ENCODE data around the gene TNFRSF21. TPM values are rescaled to one million over a fixed set of nuclear protein-coding genes. Genes with fewer than 3 reads are reported as not detected.
"Not testable (repeated sequence)": the region's sequence is repeated elsewhere in the genome, so short reads cannot be mapped to it uniquely, and the experiment has no call there.

The TNFRSF21 gene
- total RNA-seq, 2 donors from 2014 or later: 7.3 to 15.3 TPM

- DNase-seq (ENCODE audit: low spot score): no peak
- no peaks in the 10 kb centered on the region for H3K9me3 ChIP-seq
- no peak for ATAC-seq (ENCODE audit: insufficient number of reproducible peaks, low FRiP score, low read depth)
- TF ChIP-seq CTCF (IDR thresholded peaks at IDR 0.05): no peak
- no peaks in the 10 kb centered on the region for H3K4me1 ChIP-seq (ENCODE audit: control insufficient read depth in 1 of 2, low read depth in 2 of 2)
- no peak overlapping the region for H3K4me3 ChIP-seq
- no peaks in the 10 kb centered on the region for H3K36me3 ChIP-seq
- H3K27me3 ChIP-seq (replicated peaks; ENCODE audit: insufficient read depth): no peaks in the 10 kb centered on the region
- H3K27ac ChIP-seq: no peak overlapping the region
Observed at GRCh38 chr6:47234266-47234933, 75.3 kb downstream of the TNFRSF21 start.

GRCh38 chr6:47231151-47231550 is 78.6 kb downstream of the TNFRSF21 start:
- Histone ChIP-seq H3K9me3 (no peaks in the 10 kb centered on the region), H3K27ac (no peak overlapping the region), H3K36me3 (no peaks in the 10 kb centered on the region), H3K4me3 (no peak overlapping the region), H3K27me3 (replicated peaks; ENCODE audit: insufficient read depth) (no peaks in the 10 kb centered on the region), H3K4me1 (ENCODE audit: control insufficient read depth in 1 of 2, low read depth in 2 of 2) (no peaks in the 10 kb centered on the region)
- no peak for TF ChIP-seq CTCF (IDR thresholded peaks at IDR 0.05)
- DNase-seq (ENCODE audit: low spot score): no peak
- no peak for ATAC-seq (ENCODE audit: insufficient number of reproducible peaks, low FRiP score, low read depth)

DNA sequence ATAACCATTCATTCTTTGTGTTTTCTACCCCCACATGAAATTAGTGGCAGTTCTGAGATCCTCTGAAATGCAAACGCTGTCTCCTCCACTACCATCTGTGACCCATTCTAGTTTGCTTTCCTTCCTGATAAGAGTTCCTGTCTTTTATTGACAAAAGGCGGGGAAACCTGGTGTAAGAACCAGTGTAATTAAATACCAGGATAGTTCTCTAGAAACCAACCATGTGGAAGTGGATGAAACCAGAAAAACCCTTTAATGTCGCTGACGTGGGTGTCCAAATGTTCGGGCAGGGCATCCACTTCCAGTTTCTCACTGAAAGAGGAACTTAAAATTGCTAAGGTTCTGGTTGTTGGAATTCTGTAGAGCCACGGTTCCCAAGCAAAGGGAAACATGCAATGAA is 79.1 kb downstream of the TNFRSF21 start:
- Histone ChIP-seq H3K36me3 (no peaks in the 10 kb centered on the region), H3K27me3 (replicated peaks; ENCODE audit: insufficient read depth) (no peaks in the 10 kb centered on the region), H3K9me3 (no peaks in the 10 kb centered on the region), H3K4me3 (no peak overlapping the region), H3K27ac (no peak overlapping the region), H3K4me1 (ENCODE audit: control insufficient read depth in 1 of 2, low read depth in 2 of 2) (no peaks in the 10 kb centered on the region)
- no peak for TF ChIP-seq CTCF (IDR thresholded peaks at IDR 0.05)
- DNase-seq (ENCODE audit: low spot score) (no peak), ATAC-seq (ENCODE audit: insufficient number of reproducible peaks, low FRiP score, low read depth) (no peak)

DNA sequence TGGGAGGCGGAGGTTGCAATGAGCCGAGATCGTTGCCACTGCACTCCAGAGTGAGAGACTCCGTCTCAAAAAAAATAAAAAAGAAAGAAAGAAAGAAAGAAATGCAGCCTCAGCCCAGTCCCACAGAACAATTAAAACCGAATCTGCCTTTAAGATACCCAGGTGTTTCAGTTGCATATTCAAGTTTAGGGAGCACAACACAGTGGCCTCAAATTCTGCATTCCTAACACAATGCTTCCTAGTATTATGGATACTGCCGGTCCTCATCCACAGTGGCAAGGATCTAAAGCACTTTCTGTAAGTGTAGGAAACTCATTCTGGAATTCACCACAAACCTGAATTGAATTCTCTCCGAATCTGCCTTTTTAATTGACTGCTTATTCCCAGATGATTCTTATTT is 80.5 kb downstream of the TNFRSF21 start:
- Histone ChIP-seq H3K4me3 (no peak overlapping the region), H3K36me3 (no peaks in the 10 kb centered on the region), H3K4me1 (ENCODE audit: control insufficient read depth in 1 of 2, low read depth in 2 of 2) (no peaks in the 10 kb centered on the region), H3K27ac (no peak overlapping the region), H3K27me3 (replicated peaks; ENCODE audit: insufficient read depth) (no peaks in the 10 kb centered on the region), H3K9me3 (no peaks in the 10 kb centered on the region)
- DNase-seq (ENCODE audit: low spot score) (no peak), ATAC-seq (ENCODE audit: insufficient number of reproducible peaks, low FRiP score, low read depth) (no peak)
- no peak for TF ChIP-seq CTCF (IDR thresholded peaks at IDR 0.05)

DNA sequence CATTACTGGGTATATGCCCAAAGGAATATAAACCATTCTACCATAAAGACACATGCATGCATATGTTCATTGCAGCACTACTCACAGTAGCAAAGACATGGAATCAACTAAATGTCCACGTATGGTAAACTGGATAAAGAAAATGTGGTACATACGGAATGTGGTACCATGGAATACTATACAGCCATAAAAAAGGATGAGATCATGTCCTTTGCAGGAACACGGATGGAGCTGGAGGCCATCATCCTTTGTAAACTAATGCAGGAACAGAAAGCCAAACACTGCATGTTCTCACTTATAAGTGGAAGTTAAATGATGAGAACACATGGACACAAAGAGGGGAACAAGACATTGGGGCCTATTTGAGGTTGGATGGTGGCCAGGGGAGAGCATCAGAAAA is 81.6 kb downstream of the TNFRSF21 start:
- H3K4me3 ChIP-seq; H3K9me3 ChIP-seq; H3K4me1 ChIP-seq (ENCODE audit: control insufficient read depth in 1 of 2, low read depth in 2 of 2); ATAC-seq (ENCODE audit: insufficient number of reproducible peaks, low FRiP score, low read depth); H3K27me3 ChIP-seq (replicated peaks; ENCODE audit: insufficient read depth); DNase-seq (ENCODE audit: low spot score); H3K36me3 ChIP-seq; H3K27ac ChIP-seq: not testable (repeated sequence)

GRCh38 chr6:47223251-47223650 is 86.5 kb downstream of the TNFRSF21 start:
- not testable (repeated sequence) for ATAC-seq (ENCODE audit: insufficient number of reproducible peaks, low FRiP score, low read depth); H3K36me3 ChIP-seq; H3K9me3 ChIP-seq; H3K4me1 ChIP-seq (ENCODE audit: control insufficient read depth in 1 of 2, low read depth in 2 of 2); H3K4me3 ChIP-seq; DNase-seq (ENCODE audit: low spot score); H3K27me3 ChIP-seq (replicated peaks; ENCODE audit: insufficient read depth); H3K27ac ChIP-seq

Measured in thoracic aorta (tissue), 2 donors.